ENCODE data around the gene TM2D3.

Gene TM2D3

DNA sequence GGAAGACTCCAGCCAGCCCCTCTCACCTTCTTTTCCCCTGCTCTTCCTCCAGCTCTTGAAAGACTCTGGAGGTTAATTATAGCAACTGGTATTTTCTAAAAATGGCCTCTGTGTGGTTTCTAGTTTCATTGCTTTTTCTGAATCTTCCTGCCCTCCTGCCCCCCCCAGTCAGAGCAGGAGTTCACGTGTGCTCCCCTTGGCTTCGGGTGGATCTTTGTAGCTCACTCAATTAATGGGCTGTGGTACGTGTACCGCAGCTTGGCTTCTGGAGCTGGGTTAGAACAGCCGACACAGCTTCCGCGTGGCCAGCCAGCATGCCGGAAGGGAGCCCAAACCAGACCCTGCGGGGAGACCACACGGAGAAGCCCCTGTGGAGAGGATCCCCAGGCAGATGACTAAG lies 31.5 kb downstream of the TM2D3 start:
- no peak for DNase-seq

DNA sequence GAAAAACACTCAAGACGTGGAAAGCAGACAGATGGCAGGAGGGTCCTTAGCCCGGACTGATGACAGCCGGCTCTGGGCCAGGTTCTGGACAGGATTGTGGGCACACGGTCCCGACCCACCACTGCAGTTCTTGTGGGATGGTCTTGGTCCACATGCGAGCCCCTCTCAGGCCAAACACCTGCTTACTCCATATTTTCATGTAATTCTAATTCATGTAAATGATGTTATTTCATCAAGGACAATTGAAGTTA lies 32.6 kb downstream of the TM2D3 start:
- DNase-seq, result no peak

DNA sequence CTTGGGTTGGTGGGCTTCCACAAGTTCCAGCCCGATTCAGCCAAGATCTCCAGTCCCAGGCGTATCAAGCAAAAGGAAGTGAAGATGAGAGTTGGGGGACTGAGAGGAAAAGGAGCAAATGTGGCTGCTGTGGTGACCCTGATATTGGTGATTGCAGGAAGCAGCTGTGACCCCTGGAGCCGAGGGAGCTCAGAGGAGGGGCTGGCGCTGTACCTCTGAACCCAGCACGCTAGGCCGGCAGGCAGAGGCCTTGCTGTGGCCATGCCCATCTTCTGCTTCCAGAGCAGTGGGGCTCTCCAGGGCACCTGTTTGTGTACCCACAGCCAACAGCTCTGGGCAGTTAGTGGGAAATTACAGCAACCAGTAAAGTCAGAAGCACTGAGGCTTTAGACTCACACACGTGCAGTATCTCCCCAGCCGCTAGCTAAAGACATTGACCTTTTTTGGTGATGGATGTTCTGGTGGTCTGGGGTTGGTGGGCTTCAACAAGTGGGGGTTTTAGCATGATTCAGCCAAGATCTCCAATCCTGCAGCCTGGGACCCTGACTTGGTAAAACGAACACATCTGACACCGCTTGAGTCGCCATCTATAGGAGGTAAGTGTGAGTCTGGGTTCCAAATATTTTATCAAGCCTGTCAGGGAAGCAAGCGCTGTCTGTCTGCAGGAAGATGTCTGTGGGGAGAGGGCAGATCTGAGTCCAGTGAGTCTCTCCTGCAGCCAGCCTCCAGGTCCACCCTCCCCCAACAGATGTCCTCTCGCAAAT lies 33.1 kb downstream of the TM2D3 start:
- no peak for DNase-seq

DNA sequence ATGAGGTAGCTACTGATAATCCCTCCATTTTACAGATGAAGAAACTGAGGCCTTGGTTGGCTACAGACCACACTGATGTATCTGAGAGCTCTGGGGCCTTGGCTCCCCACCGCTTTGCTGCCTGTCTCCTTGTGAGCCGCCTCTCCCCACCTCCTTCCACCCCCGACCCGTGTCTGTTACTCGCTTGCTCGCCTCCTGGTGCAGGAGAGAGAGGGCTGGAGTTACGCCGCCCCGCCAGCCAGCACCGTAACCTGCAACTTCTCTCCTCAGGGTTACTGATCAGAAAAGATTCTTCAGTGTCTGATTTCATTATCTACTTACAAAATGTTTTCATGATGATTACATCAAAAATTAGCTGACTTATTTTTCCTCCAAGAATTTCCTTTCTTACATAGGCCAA lies 34.1 kb downstream of the TM2D3 start:
- no peak for DNase-seq

DNA sequence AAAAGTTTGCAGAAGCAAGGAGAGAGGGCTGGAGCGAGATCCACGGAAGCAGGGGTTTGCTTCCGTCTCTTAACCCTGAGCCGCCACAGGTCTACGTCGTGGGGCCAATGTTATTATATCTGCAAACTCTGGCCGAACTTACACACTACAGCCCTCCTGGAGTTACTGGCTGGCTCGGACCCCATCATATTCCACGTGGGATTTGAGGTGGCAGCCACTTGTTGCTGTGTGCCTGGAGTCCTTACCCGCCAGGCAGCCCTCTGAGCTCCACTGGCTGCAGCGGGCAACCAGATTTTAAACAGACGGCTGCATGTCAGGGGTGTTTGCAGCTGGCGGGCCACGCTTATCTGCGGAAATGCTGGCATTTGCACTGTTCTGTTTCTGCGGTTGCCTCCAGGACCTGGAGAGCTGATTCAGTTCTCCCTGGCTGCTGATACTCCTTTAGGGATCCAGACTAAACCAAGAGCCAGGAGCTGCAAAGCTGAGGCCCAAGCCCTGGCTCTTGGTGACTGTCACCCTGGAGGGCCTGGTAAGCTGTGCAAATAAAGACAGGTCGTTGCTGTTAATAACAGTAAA lies 34.7 kb downstream of the TM2D3 start:
- DNase-seq, result no peak

DNA sequence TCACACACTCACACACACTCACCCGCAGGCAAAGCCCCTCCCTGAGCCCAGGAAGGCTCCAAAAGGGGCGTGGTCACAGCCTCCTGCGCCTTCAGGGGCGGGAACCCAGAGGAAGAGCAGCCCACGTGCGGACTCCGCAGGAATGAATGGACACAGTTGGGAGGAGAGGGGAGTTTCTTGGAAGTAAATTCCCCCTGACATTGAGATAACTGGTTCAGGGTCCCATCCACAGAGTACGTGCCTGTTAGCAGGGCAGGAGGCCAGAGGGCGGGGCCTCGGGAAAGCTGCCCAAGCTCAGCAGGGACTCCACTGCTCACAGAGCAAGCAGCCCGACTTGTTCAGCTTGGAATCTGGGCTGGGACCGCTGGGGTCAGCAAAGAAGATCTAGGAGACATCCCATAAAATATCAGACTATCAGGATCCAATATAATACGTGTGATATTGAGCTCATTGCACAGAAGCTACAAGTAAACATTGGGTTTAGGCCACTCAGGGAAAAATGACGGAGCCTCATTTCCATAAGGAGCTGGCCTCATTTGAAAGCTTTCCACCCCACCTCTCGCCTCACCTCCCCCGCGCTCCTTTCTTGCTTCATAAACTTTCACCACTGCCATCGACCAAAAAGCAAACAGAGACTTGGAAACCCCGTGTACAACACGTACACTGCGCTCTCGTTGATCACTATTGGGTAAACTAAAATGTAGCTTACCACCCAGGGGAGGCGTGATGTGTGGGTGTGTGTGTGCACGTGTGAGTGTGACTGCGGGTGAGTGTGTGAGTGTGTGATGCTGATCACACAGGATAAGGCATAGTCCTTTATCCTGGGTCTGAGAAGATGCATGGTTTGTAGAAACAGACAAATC lies 36.0 kb downstream of the TM2D3 start:
- DNase-seq, result no peak

DNA sequence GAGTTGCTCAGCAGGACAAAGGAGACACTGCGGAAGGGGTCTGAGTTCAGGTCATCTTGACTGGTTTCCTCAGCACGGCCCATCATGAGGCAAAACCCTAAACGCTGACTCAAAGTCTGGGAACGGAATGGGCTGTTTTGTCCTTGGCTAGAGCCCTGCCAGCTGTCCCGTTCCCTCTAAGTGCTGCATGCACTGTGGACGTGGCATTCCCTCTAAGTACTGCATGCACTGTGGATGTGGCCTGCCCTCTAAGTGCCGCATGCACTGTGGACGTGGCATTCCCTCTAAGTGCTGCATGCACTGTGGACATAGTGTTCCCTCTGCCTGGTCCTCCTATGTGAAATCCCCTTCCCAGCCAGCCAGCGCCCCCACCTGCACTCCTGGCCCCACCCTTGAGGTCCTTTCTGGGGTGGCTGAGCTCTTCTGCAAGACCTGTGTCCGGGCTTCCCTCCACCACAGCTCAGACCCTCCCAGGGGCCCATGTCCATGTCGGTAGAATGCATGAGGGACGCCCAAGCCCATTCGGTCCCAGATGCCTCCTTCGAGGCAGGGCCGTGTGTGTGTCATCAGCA lies 36.7 kb downstream of the TM2D3 start:
- DNase-seq, result no peak

DNA sequence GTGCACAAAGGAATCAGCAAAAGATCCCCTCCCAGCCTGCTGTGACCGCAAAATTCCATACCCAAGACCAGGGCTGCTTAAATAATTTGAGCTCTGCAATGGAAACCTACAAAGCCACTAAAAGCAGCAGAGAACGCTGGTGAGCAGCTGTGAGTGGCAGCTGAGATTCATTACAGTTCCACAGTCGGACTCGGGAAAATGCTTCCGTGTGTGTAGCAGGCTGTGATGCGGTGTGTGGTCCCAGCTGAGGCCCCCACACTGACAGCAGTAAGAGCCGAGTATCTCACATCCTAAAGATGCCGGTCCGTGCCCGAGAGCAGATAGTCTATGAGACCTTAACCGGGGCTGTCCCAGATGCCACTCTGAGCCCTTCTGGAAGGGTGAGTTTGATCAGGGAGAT lies 37.4 kb downstream of the TM2D3 start:
- no peak for DNase-seq

DNA sequence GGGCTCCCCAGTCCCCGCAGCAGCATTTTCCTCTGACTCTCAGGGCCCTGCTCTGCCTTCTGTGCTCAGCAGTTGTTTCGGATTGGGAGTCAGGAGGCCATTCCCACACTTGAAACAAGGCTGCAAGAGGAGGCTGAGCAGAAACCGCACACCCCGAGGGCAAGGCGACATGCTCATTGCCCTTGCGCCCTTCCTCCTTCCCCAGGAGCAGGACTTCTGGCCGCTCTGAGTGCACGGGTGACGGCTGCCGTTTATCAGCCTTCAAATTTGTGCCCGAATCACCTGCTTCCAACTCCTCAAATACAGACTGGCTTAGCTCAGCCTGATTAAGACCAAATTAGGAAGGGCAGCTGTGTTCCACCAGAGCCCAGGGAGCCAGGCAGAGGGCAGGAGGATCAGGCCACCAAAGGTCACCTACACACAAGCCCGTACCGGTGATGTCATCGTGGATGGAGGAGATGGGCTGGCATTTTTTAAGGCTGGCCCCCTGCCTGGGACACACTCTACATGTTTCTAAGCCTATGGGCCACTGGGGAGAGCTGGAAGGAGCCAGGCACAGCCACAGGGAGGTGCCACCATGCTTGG lies 38.1 kb downstream of the TM2D3 start:
- no peak for DNase-seq

DNA sequence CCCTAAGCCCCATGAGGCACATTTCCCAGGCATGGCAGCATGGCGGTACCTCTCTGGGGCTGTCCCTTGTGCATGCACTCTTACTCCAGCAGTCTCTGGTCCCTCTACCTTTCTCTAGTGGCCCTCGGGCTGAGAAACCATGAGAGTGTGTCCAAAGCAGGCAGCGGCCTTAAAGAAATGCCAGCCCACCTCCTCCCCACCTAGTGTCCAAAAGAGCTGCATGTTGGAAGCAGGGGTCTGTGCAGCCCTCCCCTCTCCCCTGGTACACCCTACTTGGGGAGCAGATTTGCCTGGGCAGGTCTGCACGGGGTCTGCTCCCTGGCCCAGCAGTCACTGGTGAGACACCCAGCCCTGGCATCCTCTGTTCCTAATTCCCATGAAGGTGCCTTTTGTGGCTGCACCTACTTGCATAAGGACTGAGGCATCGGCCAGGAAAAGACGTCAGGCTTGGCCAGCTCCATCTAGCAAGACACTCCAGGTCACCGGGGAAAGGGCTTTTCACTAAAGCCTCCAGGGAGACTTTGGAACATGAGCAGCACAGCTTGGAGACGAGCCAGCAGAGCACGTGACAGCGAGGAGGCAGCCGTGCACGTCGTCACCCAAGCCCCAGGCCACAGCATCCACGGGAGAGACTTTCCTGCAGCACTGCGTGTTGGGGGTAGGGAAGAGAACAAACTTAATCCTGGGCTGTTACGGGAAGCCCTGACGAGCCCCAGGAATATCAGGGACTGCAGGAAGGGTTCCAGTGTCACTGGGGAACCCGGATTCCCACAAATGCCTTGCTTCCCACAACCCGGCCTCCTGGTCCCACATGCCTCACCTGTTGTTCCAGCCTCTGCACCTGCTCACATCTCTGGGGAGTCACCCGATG lies 38.8 kb downstream of the TM2D3 start:
- DNase-seq, result no peak

DNA sequence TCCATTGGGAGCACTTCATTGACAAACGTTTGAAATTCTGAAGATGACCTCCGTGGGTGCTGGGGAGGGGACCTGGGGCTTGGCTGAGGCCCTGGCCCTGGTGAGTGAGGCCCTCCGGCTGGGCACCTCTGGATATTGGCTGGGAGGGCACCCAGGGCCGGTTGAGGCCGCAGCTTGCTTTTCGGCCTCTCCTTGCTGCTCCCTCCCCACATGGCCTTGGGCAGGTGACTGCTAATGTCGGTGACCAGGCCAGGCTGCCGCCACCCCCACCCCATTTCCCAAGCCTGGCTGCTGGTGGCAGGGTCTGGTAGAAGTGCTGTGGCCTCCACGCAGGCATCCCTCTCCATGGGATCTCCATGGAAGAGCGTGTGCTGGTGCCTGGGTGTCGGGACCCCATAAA lies 39.5 kb downstream of the TM2D3 start:
- DNase-seq, result no peak

DNA sequence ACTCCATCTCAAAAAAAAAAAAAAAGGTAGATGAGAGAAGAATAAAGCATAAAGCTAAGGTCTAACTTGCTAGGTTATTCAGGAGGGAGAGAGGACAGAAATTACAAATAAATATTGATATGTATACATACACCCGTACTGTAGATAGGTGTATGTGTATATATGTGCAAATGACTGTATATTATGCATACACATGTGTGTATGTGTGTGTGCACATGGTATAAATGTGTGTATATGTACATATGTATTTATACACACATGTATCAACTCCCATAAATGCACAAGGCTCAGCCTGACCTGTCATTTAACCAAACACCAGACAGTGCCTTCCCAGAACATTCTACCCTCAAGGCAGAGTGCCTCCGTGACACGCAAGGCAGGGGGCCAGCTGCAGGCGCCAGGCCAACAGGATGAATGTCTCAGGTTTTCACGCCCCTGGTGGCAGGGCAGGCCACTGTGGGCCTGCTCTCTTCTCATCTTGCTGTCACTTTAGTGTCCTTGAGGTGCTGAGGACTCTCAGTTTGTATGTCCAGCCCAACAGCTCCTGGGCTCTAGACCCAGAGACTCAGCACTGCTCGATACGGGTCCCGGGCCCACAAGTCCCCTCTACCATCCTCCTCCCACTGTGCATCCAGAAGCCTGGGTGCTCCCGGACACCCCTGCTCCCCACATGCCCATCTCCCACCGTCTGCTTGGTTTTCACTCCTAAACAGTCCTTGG lies 40.4 kb downstream of the TM2D3 start:
- DNase-seq, result no peak

DNA sequence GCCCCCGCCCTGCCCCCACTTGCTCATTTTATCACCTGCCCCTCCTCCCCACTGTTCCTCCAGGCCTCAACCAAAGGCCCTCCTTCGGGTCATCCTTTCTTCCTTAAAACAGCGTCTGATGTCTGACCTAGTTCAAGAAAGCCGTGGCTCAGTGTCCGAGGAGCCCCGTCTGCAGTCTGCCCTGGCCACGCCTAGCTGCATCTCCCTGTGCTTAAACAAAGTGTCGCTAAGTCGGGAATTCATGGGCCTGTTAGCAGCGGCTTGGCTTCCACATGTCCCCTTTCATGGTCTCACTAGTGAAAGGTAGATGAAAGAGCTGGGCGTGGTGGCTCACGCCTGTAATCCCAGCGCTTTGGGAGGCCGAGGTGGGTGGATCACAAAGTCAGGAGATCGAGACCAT lies 41.2 kb downstream of the TM2D3 start:
- no peak for DNase-seq

DNA sequence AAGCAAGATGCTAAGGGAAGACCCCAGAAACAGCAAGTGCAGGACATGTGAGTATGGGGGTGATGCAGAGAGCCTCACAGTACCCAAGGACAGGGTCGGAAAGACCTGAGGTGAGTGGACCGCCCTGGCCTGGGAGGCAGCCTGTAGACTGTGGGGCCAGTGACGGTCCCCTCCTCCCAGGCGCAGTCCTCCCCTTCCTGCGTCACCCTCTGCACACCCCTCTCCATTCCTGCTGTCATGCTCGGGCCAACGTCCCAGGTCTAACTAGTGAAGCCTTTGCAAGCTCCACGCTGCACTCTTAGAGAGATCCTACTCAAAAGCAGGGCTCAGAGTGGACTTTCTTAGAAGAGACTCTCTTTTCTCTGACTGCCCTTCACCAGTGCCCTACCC lies 41.6 kb downstream of the TM2D3 start:
- no peak for DNase-seq

DNA sequence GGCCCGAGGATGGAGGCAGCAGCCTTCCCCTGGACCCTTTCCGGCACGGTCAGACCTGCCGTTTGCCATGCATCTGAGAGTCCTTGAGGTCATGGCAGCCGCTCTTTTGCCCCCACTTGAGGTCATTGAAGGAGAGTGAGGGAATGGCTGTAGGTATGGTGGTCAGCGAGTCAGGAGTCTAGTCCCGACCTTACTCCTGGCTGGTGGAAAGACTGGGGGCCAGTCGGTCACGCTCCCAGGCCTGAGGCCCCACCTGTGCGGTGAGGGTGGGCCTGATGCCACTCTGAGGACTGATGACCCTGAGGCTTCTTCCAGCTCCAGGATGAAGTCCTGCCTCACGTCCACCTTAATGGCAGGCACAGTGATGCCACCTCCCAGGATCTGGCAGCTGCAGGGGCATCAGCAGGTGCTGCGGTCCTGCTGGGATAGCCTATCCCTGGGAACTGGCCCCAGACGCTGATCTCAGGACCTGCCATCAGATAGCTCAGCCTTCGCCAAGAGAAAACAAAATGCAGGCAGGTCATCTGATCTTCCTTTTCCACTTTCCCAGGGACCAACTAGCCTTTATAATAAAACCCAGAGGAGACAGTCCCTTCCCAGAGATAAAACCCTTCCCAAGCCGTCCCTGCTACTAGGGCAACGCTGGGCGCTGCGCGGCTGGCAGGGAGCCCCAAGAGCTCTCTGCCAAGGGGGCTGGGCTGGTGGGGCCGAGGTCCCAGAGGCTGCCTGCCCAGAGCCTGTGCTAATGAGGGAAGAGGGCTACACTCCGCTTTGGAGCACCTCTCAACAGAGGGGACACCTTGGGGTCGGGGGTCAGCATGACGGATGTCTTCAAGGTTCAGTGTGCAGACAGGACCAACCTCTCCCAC lies 42.2 kb downstream of the TM2D3 start:
- no peak for DNase-seq

DNA sequence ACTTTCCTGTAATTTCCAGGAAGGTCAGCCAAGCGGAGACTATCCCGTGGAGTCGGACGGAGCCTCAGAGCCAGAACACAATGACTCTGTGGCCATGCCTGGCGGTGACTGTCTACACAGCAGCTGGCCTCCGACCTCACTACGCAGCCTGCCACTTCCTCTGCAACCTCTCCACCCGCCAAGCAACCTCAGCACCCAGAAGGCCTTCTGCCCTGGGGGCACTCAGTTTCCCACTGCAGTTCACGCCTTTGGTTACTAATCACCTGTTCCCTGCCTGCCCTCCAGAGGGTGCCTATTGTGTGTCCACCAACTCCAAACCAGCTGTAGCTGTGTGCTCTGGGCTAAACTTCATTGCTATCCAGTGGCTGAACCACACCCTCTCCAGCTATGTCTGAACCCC lies 44.0 kb downstream of the TM2D3 start:
- DNase-seq, result no peak

DNA sequence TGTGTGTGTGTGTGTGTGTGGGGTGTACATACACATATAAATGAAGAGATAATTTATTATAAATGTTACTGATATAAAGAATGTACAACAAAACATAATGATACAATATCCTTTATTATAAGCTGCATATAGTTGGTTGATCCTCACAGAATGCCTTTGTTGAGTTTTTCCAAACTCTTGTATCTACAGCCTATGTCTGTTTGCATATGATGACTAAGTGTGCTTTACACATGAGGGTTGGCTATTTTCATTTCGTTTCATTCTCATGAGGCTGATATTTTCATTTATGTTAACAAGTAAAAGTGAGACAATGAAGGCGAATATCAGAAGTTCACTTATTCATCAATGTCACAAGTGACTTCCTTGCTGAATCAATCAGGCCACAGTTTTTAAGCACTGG lies 45.1 kb downstream of the TM2D3 start:
- no peak for DNase-seq

DNA sequence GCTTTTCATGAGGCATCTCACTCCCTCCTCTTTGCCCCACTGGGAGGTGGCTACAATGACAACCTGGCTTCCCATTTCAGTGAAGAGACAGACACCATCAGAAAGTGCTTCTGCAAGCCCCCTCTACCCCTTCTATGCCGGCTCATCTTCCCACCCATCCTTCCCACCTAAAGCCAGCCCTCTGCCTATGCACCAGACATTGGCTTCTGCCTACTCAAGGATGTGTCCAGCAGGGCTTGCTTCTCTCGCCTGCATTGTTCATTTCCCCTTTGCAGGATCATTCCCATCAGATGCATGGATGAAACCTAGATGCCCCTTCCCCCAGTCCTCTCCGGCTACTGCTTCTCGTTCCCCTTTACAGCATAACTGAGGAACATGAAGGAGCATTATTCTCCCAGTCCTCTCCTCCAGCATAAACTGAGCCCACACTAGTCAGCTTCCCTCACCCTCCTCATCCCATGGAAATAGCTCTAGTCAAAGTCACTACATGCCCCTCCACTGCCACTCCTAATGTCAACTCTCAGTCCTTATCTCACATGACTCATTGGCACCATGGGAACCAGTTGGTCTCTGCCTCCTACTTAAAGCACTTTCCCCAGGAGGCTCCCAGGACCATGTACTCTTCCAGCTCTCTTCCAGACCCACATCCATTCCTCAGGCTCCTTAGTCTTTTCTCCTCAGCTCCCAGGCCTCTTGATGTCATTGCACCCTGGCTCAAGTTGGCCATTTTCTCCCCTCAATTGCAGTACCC lies 47.9 kb downstream of the TM2D3 start:
- DNase-seq, result no peak

DNA sequence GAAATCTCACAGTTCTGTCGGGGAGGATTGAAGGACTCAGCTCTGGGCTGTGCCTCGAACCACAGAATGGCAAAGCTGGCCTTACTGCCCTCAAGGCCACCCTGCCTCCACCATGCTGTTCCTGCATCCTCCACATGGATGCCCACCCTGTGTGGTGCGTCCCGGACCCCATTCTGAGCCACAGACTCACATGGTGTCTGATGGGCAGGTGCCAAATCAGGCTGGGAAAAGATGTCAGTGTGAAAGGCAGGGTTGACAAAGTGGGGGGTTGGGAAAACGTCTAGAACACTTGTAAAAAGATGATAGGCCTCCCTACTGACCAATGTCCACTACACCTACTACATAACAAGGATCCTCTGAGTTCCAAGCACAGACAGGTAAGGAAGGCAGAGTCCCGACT lies 49.4 kb downstream of the TM2D3 start:
- no peak for DNase-seq

DNA sequence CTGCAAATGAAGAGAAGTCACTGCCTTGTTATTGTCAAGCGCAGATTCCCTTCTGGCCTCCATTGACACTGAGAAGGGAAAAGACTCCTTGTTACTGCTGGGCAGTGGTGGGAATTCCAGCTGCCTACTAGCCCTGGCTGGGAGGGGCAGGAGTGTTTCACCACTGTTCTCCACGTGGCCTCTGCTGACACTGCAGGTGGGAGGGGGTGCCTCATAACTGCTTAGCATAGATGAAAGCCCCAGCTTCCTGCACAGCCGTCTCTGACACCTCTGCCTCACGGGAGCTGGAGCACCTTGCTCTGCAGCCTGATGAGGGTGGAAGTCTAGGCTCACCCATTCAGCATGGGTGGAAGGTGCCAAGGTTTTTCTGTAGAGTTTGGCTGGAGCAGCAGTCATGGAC lies 52.1 kb downstream of the TM2D3 start:
- DNase-seq, result no peak
